B cell (primary cell): ENCODE data around the gene MR1. TPM values are rescaled to one million over a fixed set of nuclear protein-coding genes. Genes with fewer than 3 reads are reported as not detected.

Source experiments
- ATAC-seq: fragments of 200-7000 bp; cut with Tn5 transposase; one replicate; pipeline ENCODE4 v1.10.0; 2021; ENCODE audit warnings: low read depth, mild to moderate bottlenecking, moderate number of reproducible peaks, moderate library complexity
- CTCF ChIA-PET: fragments of 350-600 bp; sonication (Branson Sonifier 250); formaldehyde crosslinking; loops from one replicate; lab custom pipeline; 2021; ENCODE audit warnings: antibody characterized with exemption, inconsistent platforms; lab: Charles Lee
- POLR2A ChIA-PET: fragments of 350-600 bp; sonication (Branson Sonifier 250); formaldehyde crosslinking; loops from one replicate; lab custom pipeline; 2021; ENCODE audit warnings: antibody characterized with exemption; lab: Charles Lee
- DNase-seq: peaks from one replicate; pipeline ENCODE4 v3.0.0; 2013
- H2AFZ ChIP-seq: 2 replicates; pipeline ENCODE4 v1.6.1; 2012; ENCODE audit warnings: mild to moderate bottlenecking, low read depth, low read length; ENCODE audit not compliant: insufficient read depth, poor library complexity, severe bottlenecking
- H3K27ac ChIP-seq, 2 donors: 1 replicate in 1 of 2; 2 replicates in 1 of 2; pipeline ENCODE4 v1.5.1; 2012 to 2013; ENCODE audit warnings: low read length in 2 of 2, mild to moderate bottlenecking in 2 of 2, moderate library complexity in 1 of 2
- H3K27me3 ChIP-seq, 4 experiments: fragments of 200-600 bp in 1 of 4; sonication (generic) in 1 of 4; replicated peaks in 1 of 4; 1 replicate in 2 of 4; 2 replicates in 2 of 4; pipeline versions ENCODE4 v1.6.1 to v1.7.0; 2013 to 2016; ENCODE audit warnings: low read length in 3 of 4, mild to moderate bottlenecking in 2 of 4, mixed read lengths in 1 of 4, moderate library complexity in 1 of 4; ENCODE audit not compliant: insufficient read depth in 4 of 4, control insufficient read depth in 3 of 4; ENCODE audit errors: control extremely low read depth in 1 of 4
- H3K36me3 ChIP-seq, 2 experiments: replicated peaks in 1 of 2; 1 replicate in 1 of 2; 2 replicates in 1 of 2; pipeline versions ENCODE4 v1.6.1 to v1.7.1; 2013; ENCODE audit warnings: low read length in 1 of 2; ENCODE audit not compliant: insufficient read depth in 2 of 2, control insufficient read depth in 1 of 2; ENCODE audit errors: control extremely low read depth in 1 of 2, extremely low read depth in 1 of 2
- H3K4me1 ChIP-seq, 2 donors: fragments of 200-600 bp in 1 of 2; sonication (generic) in 1 of 2; 1 replicate in 1 of 2; 2 replicates in 1 of 2; pipeline versions ENCODE4 v1.5.1 to v1.6.1; 2013 to 2017; ENCODE audit warnings: low read length in 2 of 2; ENCODE audit not compliant: control insufficient read depth in 2 of 2, insufficient read depth in 2 of 2
- H3K4me2 ChIP-seq: replicated peaks from 2 replicates; pipeline ENCODE3; 2012; ENCODE audit warnings: mild to moderate bottlenecking, low read depth, low read length; ENCODE audit not compliant: poor library complexity, severe bottlenecking
- H3K4me3 ChIP-seq, 5 experiments: fragments of 200-600 bp in 1 of 5; sonication (generic) in 1 of 5; 1 replicate in 3 of 5; 2 replicates in 2 of 5; pipeline versions ENCODE4 v1.5.1 to v1.7.0; 2011 to 2016; ENCODE audit warnings: low read length in 4 of 5, mild to moderate bottlenecking in 4 of 5, low read depth in 2 of 5, control low read depth in 1 of 5, moderate library complexity in 1 of 5; ENCODE audit not compliant: insufficient read depth in 1 of 5; ENCODE audit errors: control extremely low read depth in 1 of 5, extremely low read depth in 1 of 5
- H3K79me2 ChIP-seq: fragments of 200-600 bp; sonication (generic); one replicate; pipeline ENCODE4 v1.6.0; 2016; ENCODE audit warnings: low read length; ENCODE audit not compliant: control insufficient read depth, insufficient read depth
- H3K9ac ChIP-seq: fragments of 200-600 bp; sonication (generic); 2 replicates; pipeline ENCODE4 v1.6.1; 2017; ENCODE audit warnings: mild to moderate bottlenecking, low read length, moderate library complexity
- H3K9me3 ChIP-seq, 3 donors: one replicate each; pipeline versions ENCODE4 v1.6.1 to v1.7.1; 2013; ENCODE audit warnings: low read length in 2 of 3; ENCODE audit not compliant: control insufficient read depth in 2 of 3, insufficient read depth in 1 of 3; ENCODE audit errors: control extremely low read depth in 1 of 3
- H4K20me1 ChIP-seq: 2 replicates; pipeline ENCODE4 v1.6.0; 2012; ENCODE audit warnings: mild to moderate bottlenecking, low read length; ENCODE audit not compliant: insufficient read depth, control insufficient read depth, poor library complexity, severe bottlenecking
- H3K27ac Mint-ChIP-seq: one replicate; pipeline ENCODE4 v1.8.0; 2021; ENCODE audit warnings: mixed read lengths
- H3K27me3 Mint-ChIP-seq: one replicate; pipeline ENCODE4 v1.8.0; 2021; ENCODE audit warnings: mixed read lengths
- H3K4me1 Mint-ChIP-seq: one replicate; pipeline ENCODE4 v1.8.0; 2021; ENCODE audit warnings: mixed read lengths
- H3K4me3 Mint-ChIP-seq: one replicate; pipeline ENCODE4 v1.8.0; 2021; ENCODE audit warnings: mixed read lengths
- H3K9me3 Mint-ChIP-seq: one replicate; pipeline ENCODE4 v1.8.0; 2022; ENCODE audit warnings: mixed read lengths; ENCODE audit not compliant: insufficient read depth
- CTCF ChIP-seq: fragments of 200-600 bp; IDR thresholded peaks from one replicate; pipeline ENCODE4 v1.8.0; 2022; ENCODE audit warnings: antibody characterized with exemption, mild to moderate bottlenecking
- EZH2 ChIP-seq: IDR thresholded peaks from 2 replicates; pipeline ENCODE4 v1.6.1; 2012; ENCODE audit warnings: borderline replicate concordance, low read depth, mild to moderate bottlenecking, moderate library complexity, low read length; ENCODE audit not compliant: insufficient read depth, poor library complexity, severe bottlenecking
- WGBS: methylation state at CpG from one replicate; pipeline ENCODE4 v1.1.5; 2013; ENCODE audit warnings: missing lambda C conversion rate; ENCODE audit not compliant: insufficient coverage; 5-methylcytosine and 5-hydroxymethylcytosine counted together
- intact Hi-C: fragments of 100-400 bp; cut with micrococcal nuclease; formaldehyde crosslinking; loops from one replicate; pipeline ENCODE4 v1.10.0; 2022
- polyA plus RNA-seq: library from polyadenylated mRNA; depleted of rRNA; stranded (reverse); fragments of >200 nt; gene quantifications from 2 replicates; pipeline ENCODE4 v1.2.3, GENCODE V29; 2012
- total RNA-seq, 2 donors: library from RNA; stranded (reverse); fragments of 120-200 nt in 1 of 2; gene quantifications; 1 replicate in 1 of 2; 2 replicates in 1 of 2; pipeline versions ENCODE4 v1.2.3 to v1.2.4, GENCODE V29; 2013 to 2022

Gene MR1
- total and polyA plus RNA-seq, 2 donors (not counting 1 experiment from before 2014, with no cell fraction given) = 9.5 to 28.2 TPM

DNA sequence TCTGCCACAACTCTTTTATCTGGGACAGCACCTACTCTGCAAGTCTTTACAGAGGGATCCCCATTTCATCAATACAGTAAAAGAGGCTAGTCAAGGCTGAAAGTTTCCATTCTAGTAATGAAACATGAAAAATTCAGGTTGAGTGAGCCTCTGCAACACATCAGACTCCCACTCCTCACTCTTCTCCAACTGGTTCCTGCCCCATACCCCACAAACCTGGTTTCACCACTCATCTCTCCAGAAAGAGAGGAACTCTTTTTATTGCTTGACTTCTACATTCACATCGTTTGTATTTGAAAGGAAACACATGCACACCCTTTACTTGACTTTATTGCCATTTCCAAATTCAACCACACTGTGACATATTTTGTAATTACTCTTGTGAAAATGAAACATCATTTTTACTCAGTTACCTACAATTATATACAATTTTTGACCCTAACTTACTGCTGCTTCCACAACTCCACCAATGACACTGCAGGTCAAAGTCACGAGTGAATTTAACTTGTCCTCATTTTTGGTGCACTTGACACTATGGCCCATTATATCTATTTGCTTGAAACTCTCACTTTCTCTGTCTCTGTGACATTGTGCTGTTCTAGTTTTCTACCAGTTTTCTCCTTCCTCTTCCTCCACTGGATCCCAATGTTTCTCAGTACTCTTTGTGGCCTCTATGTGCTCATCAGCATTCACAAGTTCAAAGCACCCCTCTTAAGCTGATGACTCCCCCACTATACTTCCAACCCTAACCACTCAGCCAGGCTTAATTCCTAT is 19.1 kb upstream of the MR1 start:
- peaks cover 0 to 3% of the 10 kb centered on the region in 2 experiments for H3K36me3 ChIP-seq
- H4K20me1 ChIP-seq = peaks cover 25% of the 10 kb centered on the region
- Mint-ChIP-seq H3K27ac (no peak overlapping the region), H3K4me1 (peaks cover 46% of the 10 kb centered on the region), H3K4me3 (no peak overlapping the region), H3K9me3 (no peaks in the 10 kb centered on the region), H3K27me3 (no peaks in the 10 kb centered on the region)
- peak overlapping the region; percentile 0 for H3K4me2 ChIP-seq
- CTCF ChIA-PET = no interaction called here
- POLR2A ChIA-PET = interaction anchor here (0.9 kb wide), 1 partner anchor 118 kb away, joined by 5 read pairs; no protein-coding TSS in a partner anchor
- no peaks in the 10 kb centered on the region for H3K27me3 ChIP-seq
- H3K79me2 ChIP-seq = peaks cover 99% of the 10 kb centered on the region
- no peak overlapping the region for H3K4me3 ChIP-seq
- no peak overlapping the region for H2AFZ ChIP-seq
- peaks cover 30 to 32% of the 10 kb centered on the region in 2 donors for H3K4me1 ChIP-seq
- H3K9ac ChIP-seq = no peak overlapping the region
- 65% methylated on average over 1 of the region's 2 CpGs for WGBS
- no peak overlapping the region for H3K27ac ChIP-seq
- H3K9me3 ChIP-seq = no peaks in the 10 kb centered on the region
- ATAC-seq (no peak), DNase-seq (no peak)
- intact Hi-C loops = no loop called here
- TF ChIP-seq CTCF (no peak), EZH2 (no peak)

DNA sequence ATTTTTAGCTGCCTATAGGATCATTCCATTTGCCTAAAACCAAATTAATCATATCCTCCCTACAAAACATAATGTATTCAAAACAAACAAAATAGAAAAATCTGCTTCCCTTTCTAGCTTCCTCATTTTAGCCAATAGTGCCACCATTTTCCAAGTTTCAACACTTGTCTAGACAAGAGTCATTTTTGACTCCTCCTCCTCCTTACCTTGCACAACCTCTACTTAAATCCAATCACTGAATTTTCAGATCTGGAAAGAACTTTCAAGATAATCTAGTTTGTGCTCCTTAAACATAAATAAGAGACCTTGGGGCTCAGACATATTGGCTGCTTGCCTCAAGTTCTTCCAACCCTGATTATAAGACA is 18.6 kb upstream of the MR1 start:
- ATAC-seq = no peak
- Histone ChIP-seq H3K4me3 (no peak overlapping the region), H4K20me1 (peaks cover 25% of the 10 kb centered on the region), H3K27ac (no peak overlapping the region), H3K79me2 (peaks cover 99% of the 10 kb centered on the region), H3K9ac (no peak overlapping the region), H3K9me3 (no peaks in the 10 kb centered on the region), H3K4me1 (peaks cover 30 to 32% of the 10 kb centered on the region in 2 donors), H2AFZ (no peak overlapping the region), H3K27me3 (no peaks in the 10 kb centered on the region), H3K4me2 (peak overlapping the region; percentile 0), H3K36me3 (peaks cover 0 to 3% of the 10 kb centered on the region in 2 experiments)
- DNase-seq = peak; percentile 25
- Mint-ChIP-seq H3K9me3 (no peaks in the 10 kb centered on the region), H3K27ac (no peak overlapping the region), H3K4me1 (peaks cover 45% of the 10 kb centered on the region), H3K4me3 (no peak overlapping the region), H3K27me3 (no peaks in the 10 kb centered on the region)
- intact Hi-C loops = no loop called here
- ChIA-PET POLR2A (interaction anchor here (0.9 kb wide), 1 partner anchor 118 kb away, joined by 5 read pairs; no protein-coding TSS in a partner anchor), CTCF (interaction anchor here (0.6 kb wide), 1 partner anchor 413 kb away, joined by 3 read pairs; no protein-coding TSS in a partner anchor)
- TF ChIP-seq EZH2 (no peak), CTCF (no peak)
